Spleen (tissue), 11 donors: ENCODE results near the gene FBXL17. TPM values are rescaled to one million over a fixed set of nuclear protein-coding genes. Genes with fewer than 3 reads are reported as not detected.

Experiments
- DNase-seq: peaks from one replicate; pipeline ENCODE4 v3.0.0-alpha.2; 2020
- H3K27ac ChIP-seq, 8 donors: fragments of 200-600 bp; sonication (generic) in 7 of 8; 1 replicate in 4 of 8; 2 replicates in 4 of 8; pipeline versions ENCODE4 v1.5.0 to v1.8.0; 2016 to 2021; ENCODE audit warnings: inconsistent platforms in 4 of 8, mild to moderate bottlenecking in 4 of 8, moderate library complexity in 1 of 8
- H3K27me3 ChIP-seq, 7 donors: fragments of 200-600 bp; sonication (generic) in 6 of 7; replicated peaks in 1 of 7; 1 replicate in 4 of 7; 2 replicates in 3 of 7; pipeline versions ENCODE4 v1.5.0 to v1.8.0; 2016 to 2021; ENCODE audit warnings: inconsistent platforms in 3 of 7, mild to moderate bottlenecking in 1 of 7
- H3K36me3 ChIP-seq, 6 donors: fragments of 200-600 bp; sonication (generic) in 5 of 6; 1 replicate in 4 of 6; 2 replicates in 2 of 6; pipeline versions ENCODE4 v1.5.0 to v1.8.0; 2016 to 2021; ENCODE audit warnings: inconsistent platforms in 2 of 6
- H3K4me1 ChIP-seq, 6 donors: fragments of 200-600 bp; sonication (generic) in 5 of 6; 1 replicate in 3 of 6; 2 replicates in 3 of 6; pipeline versions ENCODE4 v1.5.0 to v1.8.0; 2016 to 2021; ENCODE audit warnings: inconsistent platforms in 3 of 6
- H3K4me3 ChIP-seq, 8 donors: fragments of 200-600 bp; sonication (generic) in 7 of 8; 1 replicate in 4 of 8; 2 replicates in 4 of 8; pipeline versions ENCODE4 v1.5.0 to v1.8.0; 2016 to 2021; ENCODE audit warnings: inconsistent platforms in 4 of 8, mild to moderate bottlenecking in 4 of 8, moderate library complexity in 2 of 8
- H3K9me3 ChIP-seq, 8 donors: fragments of 200-600 bp; sonication (generic) in 7 of 8; 1 replicate in 4 of 8; 2 replicates in 4 of 8; pipeline versions ENCODE4 v1.5.0 to v1.8.0; 2016 to 2021; ENCODE audit warnings: inconsistent platforms in 4 of 8
- POLR2A ChIP-seq, 3 donors: fragments of 450-650 bp; IDR thresholded peaks; one replicate each; pipeline ENCODE4 v1.5.1; 2017; ENCODE audit warnings: antibody characterized with exemption in 3 of 3, mild to moderate bottlenecking in 1 of 3
- POLR2AphosphoS5 ChIP-seq, 3 donors: sonication (generic); formaldehyde crosslinking; IDR thresholded peaks; one replicate each; pipeline ENCODE4 v1.5.1; 2017; ENCODE audit warnings: antibody characterized with exemption in 3 of 3
- WGBS, 5 donors: extraction: QIAGEN DNeasy Blood & Tissue Kit in 3 of 5; methylation state at CpG; one replicate each; pipeline versions ENCODE4 v1.1.5 to v1.1.7; 2013 to 2018; 5-methylcytosine and 5-hydroxymethylcytosine counted together
- intact Hi-C: fragments of 100-400 bp; cut with DNase I; formaldehyde crosslinking; loops from one replicate; pipeline ENCODE4 v1.15.0; 2023; ENCODE audit warnings: low total_unique reads
- polyA plus RNA-seq, 3 donors: library from polyadenylated mRNA; stranded (reverse); fragments of 200-250 nt; gene quantifications; one replicate each; pipeline ENCODE4 v1.2.1, GENCODE V29; 2013
- total RNA-seq, 7 donors: library from RNA; depleted of rRNA in 3 of 7; stranded (reverse); fragments of >200 nt in 3 of 7; fragmentation: NEBNext Ultra II Directional in 4 of 7; extraction: Animal tissue kit (Norgen Biotek cat#: 25700) in 4 of 7; gene quantifications; one replicate each; pipeline versions ENCODE4 v1.1.0 to v1.2.1, GENCODE V29; 2016 to 2021
- TF ChIP-seq, protein P1 (sequence below), 11 experiments: fragments of 200-600 bp in 7 of 11; fragments of 450-650 bp in 4 of 11; sonication (generic) in 4 of 11; IDR thresholded peaks in 8 of 11; conservative IDR thresholded peaks in 3 of 11; 1 replicate in 7 of 11; 2 replicates in 4 of 11; pipeline versions ENCODE4 v1.4.0 to v1.8.0; 2016 to 2021; ENCODE audit warnings: antibody characterized with exemption in 11 of 11, inconsistent platforms in 4 of 11, mild to moderate bottlenecking in 1 of 11
- donor health status: healthy with polysubstance abuse.
- donor health status: DM: no; HTN: no; CAD: no; lungs with moderate emphysema.
- donor health status: DM: no; HTN: no; CAD: no.
- donor health status: Bipolar disorder and iron deficiency.
- donor health status: healthy.
- donor health status: DM: no; HTN: no; CAD: no.
- donor health status: DM: yes; HTN: yes; CAD: no.

The FBXL17 gene
- total and polyA plus RNA-seq, 10 donors, result 5.1 to 39.9 (median 21.8) TPM

- DNase-seq, result no peak
- Histone ChIP-seq H3K9me3 (no peaks in the 10 kb centered on the region), H3K27me3 (no peaks in the 10 kb centered on the region), H3K4me1 (peaks cover 4 to 23% (median 14%) of the 10 kb centered on the region in 6 donors), H3K36me3 (no peaks in the 10 kb centered on the region), H3K27ac (no peak overlapping the region), H3K4me3 (no peak overlapping the region)
- 79 to 86% (median 81%) methylated on average over 3 of the region's 3 CpGs for WGBS, 5 donors
- TF ChIP-seq POLR2A (IDR thresholded peaks at IDR 0.05) (no peak), POLR2AphosphoS5 (IDR thresholded peaks at IDR 0.05) (no peak)
- TF ChIP-seq, protein P1, sequence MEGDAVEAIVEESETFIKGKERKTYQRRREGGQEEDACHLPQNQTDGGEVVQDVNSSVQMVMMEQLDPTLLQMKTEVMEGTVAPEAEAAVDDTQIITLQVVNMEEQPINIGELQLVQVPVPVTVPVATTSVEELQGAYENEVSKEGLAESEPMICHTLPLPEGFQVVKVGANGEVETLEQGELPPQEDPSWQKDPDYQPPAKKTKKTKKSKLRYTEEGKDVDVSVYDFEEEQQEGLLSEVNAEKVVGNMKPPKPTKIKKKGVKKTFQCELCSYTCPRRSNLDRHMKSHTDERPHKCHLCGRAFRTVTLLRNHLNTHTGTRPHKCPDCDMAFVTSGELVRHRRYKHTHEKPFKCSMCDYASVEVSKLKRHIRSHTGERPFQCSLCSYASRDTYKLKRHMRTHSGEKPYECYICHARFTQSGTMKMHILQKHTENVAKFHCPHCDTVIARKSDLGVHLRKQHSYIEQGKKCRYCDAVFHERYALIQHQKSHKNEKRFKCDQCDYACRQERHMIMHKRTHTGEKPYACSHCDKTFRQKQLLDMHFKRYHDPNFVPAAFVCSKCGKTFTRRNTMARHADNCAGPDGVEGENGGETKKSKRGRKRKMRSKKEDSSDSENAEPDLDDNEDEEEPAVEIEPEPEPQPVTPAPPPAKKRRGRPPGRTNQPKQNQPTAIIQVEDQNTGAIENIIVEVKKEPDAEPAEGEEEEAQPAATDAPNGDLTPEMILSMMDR (IDR thresholded peaks at IDR 0.05 in 8 of 11, conservative IDR thresholded peaks at IDR 0.05 in 3 of 11), result no peak
- intact Hi-C loops, result no loop called here
Observed at GRCh38 chr5:108387758-108388157, 5.9 kb upstream of the FBXL17 start.

GRCh38 chr5:108386345-108387061, 4.6 kb upstream of the FBXL17 start:
- intact Hi-C loops, result no loop called here

DNA sequence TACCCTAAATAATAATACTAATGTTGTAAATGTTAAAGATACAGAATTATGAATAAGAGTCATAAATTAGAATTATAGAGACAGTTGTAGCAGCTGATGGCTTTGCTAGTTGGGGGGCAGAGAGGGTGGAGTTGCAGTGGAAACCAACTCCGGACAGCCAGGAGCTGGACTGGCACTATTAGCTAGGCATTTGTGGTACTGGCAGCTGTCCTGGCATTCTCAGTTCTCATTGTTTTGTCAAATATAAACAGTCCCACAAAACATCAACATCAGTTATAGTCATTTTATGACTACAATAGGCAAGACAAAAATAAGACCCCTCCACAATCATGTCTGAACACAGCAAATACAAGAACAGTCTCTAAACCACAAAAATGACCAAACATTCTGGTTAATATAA, 2.8 kb upstream of the FBXL17 start:
- no peak for TF ChIP-seq POLR2AphosphoS5 (IDR thresholded peaks at IDR 0.05)
- TF ChIP-seq POLR2A (IDR thresholded peaks at IDR 0.05), result no peak
- TF ChIP-seq, protein P1 (IDR thresholded peaks at IDR 0.05 in 8 of 11, conservative IDR thresholded peaks at IDR 0.05 in 3 of 11), result no peak
- no peaks in the 10 kb centered on the region for H3K27me3 ChIP-seq
- no peaks in the 10 kb centered on the region for H3K36me3 ChIP-seq
- no peak overlapping the region for H3K4me3 ChIP-seq
- peaks cover 6 to 36% (median 22%) of the 10 kb centered on the region in 6 donors for H3K4me1 ChIP-seq
- intact Hi-C loops, result no loop called here
- whole genome bisulfite sequencing, 5 donors, result 67 to 86% (median 74%) methylated on average over 1 of the region's 1 CpG
- H3K27ac ChIP-seq, result peak overlapping the region in 2 of 8 donors; percentile 31 to 40
- H3K9me3 ChIP-seq, result no peaks in the 10 kb centered on the region
- no peak for DNase-seq

More at GRCh38 chr5:108386345-108387061, 4.6 kb upstream of the FBXL17 start:
- no peak overlapping the region for H3K27ac ChIP-seq
- 86 to 96% (median 89%) methylated on average over 3 of the region's 3 CpGs for WGBS, 5 donors
- H3K36me3 ChIP-seq, result no peaks in the 10 kb centered on the region
- no peaks in the 10 kb centered on the region for H3K27me3 ChIP-seq
- TF ChIP-seq POLR2A (IDR thresholded peaks at IDR 0.05) (no peak), POLR2AphosphoS5 (IDR thresholded peaks at IDR 0.05) (no peak)
- TF ChIP-seq, protein P1 (IDR thresholded peaks at IDR 0.05 in 8 of 11, conservative IDR thresholded peaks at IDR 0.05 in 3 of 11), result no peak
- H3K9me3 ChIP-seq, result no peaks in the 10 kb centered on the region
- no peak for DNase-seq
- no peak overlapping the region for H3K4me3 ChIP-seq
- peaks cover 4 to 27% (median 16%) of the 10 kb centered on the region in 6 donors for H3K4me1 ChIP-seq

DNA sequence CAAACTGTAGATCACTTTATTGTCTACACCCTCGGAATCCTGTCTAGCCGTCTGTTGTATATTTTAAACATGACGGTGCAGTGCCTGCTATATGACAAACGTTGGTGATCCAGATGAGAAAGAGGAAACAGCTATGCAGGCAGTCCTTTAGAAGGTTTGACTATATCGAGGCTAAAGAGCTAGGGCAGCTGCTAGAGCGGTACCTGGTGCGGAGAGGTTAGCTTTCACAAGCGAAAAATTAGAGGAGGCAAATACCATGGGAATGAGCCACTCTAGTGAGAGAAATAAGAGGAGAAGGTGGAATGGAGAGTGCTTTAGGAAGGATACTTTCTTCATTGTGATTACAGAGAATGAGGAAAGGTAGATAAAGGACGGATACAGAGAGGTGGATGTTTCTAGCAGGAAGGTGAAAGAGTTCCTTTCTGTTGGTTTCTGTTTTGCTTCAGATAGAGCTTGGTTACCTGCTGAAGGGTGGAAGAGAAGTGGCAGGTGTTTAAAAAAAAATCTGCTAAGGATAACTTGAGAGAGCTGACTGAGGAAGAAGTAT, 959 bp upstream of the FBXL17 start:
- TF ChIP-seq, protein P1 (IDR thresholded peaks at IDR 0.05 in 8 of 11, conservative IDR thresholded peaks at IDR 0.05 in 3 of 11), result no peak
- TF ChIP-seq POLR2AphosphoS5 (IDR thresholded peaks at IDR 0.05), result no peak
- TF ChIP-seq POLR2A (IDR thresholded peaks at IDR 0.05), result no peak

More for the DNA sequence above, 959 bp upstream of the FBXL17 start:
- H3K27me3 ChIP-seq, result no peaks in the 10 kb centered on the region
- no peaks in the 10 kb centered on the region for H3K9me3 ChIP-seq
- intact Hi-C loops, result no loop called here
- H3K27ac ChIP-seq, result peak overlapping the region; percentile 94 to 100 (median 100)
- WGBS, 5 donors, result 7 to 15% (median 9%) methylated on average over 9 of the region's 9 CpGs
- H3K4me1 ChIP-seq, result peaks cover 13 to 53% (median 35%) of the 10 kb centered on the region in 6 donors
- H3K36me3 ChIP-seq, result no peaks in the 10 kb centered on the region
- H3K4me3 ChIP-seq, result peak overlapping the region; percentile 69 to 90 (median 86)
- DNase-seq, result no peak
